Left kidney (tissue), 2 donors: ENCODE measurements around the gene LBR. TPM values are rescaled to one million over a fixed set of nuclear protein-coding genes. Genes with fewer than 3 reads are reported as not detected.
A peak's percentile ranks its signal among the peaks of the same experiment; 100 is the strongest.

Experiments used
- DNase-seq: peaks from one replicate; pipeline ENCODE4 v3.0.0-alpha.2; 2013
- polyA plus RNA-seq: library from polyadenylated mRNA; unstranded; fragments of 120-200 nt; gene quantifications from one replicate; pipeline ENCODE4 v1.2.1, GENCODE V29; 2013; ENCODE audit not compliant: insufficient read length

The LBR gene
- polyA plus RNA-seq, 1 donor, result 117 TPM

DNA sequence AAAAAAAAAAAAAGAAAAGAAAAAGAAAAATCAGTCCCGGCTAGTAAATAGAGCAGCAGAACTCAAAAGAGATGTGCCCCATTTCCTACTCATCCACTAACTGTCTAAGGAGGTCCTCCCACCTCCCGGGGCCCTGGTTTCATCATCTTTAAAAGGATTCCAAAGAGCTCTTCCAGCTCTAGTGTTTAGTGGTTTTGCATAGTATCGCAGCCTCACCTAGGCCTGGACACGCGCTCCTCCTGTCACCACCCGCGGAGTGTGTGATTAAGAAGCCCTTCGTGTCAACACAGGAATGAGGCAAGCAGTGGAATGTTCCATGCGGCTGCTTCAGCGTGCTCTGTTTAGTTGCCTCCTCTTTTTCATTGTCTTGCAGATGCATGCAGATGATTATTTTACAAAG is 49.0 kb downstream of the LBR start:
- DNase-seq, result peak; percentile 6

DNA sequence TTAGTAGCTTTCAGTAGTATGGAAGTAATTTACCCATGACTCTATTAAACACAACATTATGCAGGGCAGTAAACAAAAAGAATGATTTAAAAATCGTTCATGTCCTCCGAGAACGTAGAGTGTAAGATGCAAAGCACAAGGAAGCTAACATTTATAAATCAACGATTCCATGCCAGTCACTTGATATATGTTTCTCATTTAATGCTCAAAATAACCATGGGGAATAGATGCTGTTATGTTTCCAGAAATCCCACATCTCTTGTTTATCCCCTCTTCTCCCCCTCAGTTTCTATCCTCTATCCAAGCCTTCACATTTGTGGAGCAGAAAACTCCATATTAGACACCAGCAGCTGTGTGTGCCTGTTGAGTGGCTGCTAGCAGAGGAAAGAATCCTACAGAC is 52.8 kb downstream of the LBR start:
- no peak for DNase-seq

DNA sequence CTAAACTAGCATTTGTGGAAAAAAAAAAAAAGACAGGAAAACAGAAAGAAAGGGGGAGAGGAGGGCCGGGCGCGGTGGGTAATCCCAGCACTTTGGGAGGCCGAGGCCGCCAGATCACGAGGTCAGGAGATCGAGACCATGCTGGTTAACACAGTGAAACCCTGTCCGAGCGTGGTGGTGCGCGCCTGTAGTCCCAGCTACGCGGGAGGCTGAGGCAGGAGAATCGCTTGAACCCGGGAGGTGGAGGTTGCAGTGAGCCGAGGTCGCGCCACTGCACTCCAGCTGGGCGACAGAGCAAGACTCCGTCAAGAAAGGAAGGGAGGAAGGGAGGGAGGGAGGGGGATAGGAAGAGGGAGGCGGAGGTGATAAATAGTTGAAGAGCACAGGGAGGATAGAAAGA is 54.7 kb downstream of the LBR start:
- DNase-seq, result no peak

DNA sequence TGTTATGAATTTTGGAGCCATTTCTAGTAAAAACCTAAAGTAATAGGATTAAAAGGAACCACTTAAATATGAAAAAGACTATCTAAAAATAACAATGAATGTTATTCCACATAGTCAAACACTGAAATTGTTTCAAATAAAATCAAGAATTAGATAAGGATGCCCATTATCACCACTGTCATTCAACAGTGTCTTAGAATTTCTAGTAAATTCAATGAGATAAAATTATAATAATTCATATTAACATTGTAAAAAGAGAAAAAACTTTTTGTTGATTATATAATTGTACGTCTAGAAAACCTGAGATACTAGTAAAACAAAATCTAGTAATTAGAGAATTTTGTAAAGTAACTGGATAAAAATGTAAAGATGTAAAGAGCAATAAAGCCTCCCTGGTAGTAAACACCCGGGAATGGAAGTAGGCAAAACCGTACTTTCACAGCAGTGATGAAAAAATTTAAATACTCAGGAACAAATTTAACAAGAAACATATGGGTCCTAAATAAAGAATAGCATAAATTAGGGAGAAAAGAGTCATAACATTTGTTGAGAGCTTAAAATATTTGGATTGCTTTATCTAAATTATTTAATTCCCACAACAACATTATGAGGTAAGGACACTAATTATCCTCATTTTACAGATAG is 56.4 kb downstream of the LBR start:
- DNase-seq, result no peak

DNA sequence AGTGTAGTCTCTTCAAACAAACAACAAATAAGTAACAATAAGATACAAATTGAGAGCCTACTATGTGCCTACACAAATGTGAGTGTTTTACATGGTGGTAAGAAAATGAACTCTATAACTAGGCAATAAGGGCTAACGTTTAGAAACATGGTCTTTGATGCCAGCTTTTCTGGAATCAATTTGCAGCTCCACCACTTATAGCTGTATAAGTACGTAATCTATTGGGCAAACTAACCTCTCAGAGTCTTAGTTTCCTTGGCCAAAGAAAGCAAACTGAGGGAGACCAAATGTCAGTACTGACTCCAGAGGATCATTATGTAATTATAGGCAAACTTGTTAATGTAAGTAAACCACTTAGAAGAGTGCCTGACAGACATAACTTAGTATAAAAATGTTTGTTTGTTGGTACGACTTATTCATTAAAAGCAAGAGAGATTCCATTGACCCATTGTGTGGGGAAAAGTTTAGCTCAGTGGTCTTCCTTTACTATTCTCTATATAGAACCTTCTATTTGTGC is 59.7 kb downstream of the LBR start:
- no peak for DNase-seq

DNA sequence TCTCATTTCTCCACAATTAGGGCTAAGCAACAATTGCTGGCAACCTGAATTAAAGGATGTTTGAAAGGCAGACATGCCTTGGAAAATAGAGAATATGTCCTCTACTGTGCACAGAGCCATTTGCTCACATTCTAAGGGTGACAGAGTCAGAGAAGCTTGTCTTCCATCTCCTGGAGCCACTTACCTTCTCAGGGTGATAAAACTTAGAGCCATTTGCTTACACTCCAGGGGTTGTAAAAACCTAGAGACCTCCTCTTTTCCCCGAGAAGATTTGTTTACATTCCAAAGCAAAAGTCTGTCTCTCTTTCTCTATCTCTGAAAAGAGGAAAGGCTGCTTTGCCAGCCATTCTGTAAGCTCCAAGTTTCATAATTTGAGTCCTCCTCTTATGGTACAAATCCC is 61.3 kb downstream of the LBR start:
- DNase-seq, result no peak

DNA sequence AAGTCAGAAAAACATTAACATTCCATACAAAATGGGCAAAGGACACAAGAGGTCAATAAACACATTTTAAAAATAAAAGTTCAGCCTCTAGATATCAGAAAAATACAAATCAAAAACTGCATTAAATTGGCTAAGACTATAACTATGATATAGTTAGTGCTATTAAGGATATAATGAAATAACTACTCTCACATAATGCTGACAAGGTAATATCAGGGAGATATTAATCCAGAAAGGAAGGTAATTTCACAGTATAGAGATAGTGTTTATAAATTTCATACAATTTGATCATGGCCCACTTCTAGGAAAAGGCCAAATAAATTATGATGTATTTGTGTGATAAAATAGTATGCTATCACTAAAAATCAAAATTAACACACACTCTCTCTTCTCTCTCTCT is 61.8 kb downstream of the LBR start:
- DNase-seq, result no peak

DNA sequence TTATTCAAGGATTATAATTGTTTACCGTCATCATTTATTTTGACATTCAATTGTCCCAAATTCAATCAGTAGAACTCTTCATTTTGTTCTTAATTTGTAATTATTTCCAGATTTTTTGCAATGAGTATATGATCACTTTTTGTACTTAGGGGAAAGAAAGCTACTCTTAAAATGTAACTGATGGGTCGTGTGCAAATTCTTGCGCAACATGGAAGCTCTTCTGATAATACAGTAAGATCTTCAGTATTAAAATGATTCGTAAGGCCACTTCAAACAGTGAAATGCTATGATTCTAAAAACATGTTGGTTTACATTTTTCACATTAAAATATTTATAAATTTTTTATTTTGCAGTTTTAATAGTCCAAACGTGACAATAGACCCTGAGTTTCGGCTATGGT is 63.4 kb downstream of the LBR start:
- DNase-seq, result no peak

DNA sequence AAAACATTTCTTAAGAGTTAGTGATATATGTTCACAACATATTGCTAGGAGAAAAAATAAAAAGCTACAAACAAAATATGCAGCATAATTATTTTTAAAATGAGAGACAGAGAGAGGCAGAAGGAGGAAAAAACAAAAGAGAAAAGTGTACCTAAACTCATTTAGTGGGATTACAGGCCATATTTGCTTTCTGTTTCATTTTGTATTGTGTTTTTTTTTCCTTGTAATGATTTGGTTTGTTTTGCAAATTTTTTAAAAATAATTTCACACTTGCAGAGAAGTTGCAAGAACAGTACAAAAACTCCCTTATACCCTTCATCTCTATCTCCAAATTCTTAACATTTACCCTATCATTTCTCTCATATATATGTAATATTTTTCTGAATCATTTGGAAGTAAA is 65.0 kb downstream of the LBR start:
- no peak for DNase-seq

DNA sequence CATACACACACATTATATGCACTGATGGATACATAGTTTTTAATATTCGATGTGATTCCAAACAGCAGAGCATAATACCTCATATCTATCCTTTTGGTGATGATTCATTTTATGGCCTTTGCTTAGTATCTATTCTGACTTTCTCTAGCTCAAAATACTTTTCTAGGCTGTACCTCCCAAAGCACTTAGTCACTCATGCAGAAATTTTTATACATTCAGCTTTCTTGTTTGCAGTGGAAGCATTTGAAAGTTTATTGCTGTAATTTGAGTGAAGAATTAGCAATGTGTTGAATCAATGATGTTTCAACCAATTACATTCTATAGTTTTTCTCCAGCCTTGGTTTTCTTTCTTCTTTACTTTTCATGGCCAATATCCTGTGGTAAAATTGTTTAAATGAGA is 66.7 kb downstream of the LBR start:
- no peak for DNase-seq

DNA sequence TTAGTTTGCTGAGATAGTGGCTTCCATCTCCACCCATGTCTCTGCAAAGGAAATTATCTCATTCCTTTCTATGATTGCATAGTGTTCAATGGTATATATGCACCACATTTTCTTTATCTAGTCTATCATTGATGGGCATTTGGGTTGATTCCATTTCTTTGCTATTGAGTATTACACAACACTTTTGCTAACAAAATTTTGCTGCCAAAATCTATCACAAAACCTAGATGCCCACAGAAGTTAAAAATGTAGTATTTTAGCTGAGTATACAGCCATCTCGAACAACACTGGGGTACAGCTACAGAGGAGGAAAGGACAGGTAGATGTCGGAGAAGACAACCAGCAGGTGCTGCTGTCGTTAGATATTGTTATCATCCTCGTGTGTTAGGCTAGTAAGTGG is 67.7 kb downstream of the LBR start:
- DNase-seq, result no peak

DNA sequence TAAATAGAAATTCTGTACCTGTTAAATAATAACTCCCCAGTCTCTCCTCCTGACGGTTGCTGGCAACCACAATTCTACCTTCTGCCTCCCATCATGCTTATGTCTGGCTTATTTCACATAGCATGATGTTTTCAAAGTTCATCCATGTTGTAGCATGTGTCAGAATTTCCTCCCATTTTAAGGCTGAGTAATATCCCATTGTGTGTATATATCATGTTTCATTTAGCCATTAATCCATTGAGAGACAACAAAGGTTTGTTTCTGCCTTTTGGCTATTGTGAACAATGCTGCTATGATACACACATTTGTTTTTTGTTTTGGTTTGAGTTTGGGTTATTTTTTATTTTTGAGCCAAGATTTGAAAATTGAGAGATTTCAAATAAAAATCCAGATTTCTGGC is 72.0 kb downstream of the LBR start:
- DNase-seq, result no peak

DNA sequence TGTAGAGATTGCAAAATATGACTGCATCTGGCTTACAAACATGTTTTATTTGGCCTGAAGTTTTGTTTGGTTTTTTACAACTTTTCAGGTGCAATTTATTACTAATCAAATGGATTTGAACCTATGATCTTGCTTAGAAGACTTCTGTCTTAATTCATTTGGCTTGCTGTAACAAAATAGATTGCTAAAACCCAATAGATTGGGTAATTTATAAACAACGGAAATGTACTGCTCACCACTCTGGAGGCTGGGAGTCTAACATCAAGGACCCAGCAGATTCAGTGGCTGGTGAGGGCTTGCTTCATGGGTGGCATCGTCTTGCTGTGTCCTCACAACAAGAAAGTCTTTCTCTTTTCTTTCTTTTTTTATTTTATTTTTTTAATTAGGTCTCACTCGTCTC is 72.9 kb downstream of the LBR start:
- DNase-seq, result no peak

Other genes starting within 250 kb of the LBR start
- gene ENAH, start 225.1 kb upstream of the LBR start, polyA plus RNA-seq, result 121 TPM